ENCODE measurements around the gene SEPTIN8.

SEPTIN8 gene

GRCh38 chr5:132781029-132781428 lies 4.0 kb upstream of the SEPTIN8 start:
- DNase-seq, result no peak

- DNase-seq, result no peak
Measured at GRCh38 chr5:132780577-132780976, 3.5 kb upstream of the SEPTIN8 start.

GRCh38 chr5:132779961-132780360 lies 2.9 kb upstream of the SEPTIN8 start:
- no peak for DNase-seq

- no peak for DNase-seq
Measured at GRCh38 chr5:132778856-132779255, 1.8 kb upstream of the SEPTIN8 start.

DNA sequence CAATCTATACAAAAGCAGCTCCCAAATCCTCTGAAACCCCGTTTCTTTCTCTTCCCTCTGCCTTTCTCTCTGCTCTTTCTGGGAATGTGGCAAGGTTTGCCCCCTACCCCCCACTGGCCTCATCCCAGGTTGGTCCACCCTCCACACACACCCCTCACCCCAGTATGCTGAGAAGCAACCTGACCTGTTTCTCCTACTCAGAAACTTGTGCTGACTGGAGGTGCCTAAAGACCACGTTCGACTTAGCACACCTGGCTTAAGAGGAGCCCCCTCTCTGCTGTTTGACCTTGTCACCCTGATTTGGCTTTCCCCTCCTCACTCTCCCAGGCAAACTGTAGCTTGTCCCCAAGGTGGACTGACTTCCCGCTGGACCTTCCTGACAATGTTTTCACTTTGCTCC lies 1.1 kb upstream of the SEPTIN8 start:
- no peak for DNase-seq

DNA sequence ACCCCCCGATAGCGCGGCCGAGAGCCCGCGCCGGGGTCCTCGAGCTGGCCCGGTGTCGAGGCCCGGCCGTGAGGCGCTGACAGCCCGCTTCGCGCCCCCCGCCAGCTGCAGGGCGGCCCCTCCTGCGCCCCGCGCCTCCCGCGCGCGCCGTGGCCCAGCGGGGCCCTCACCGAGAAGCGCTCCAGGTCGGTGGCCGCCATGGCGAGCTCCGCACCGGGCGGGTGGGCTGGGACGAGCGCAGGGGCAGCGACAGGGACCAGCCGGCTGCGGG lies 166 bp downstream of the SEPTIN8 start:
- no peak for DNase-seq

- no peak for DNase-seq
Measured at GRCh38 chr5:132776131-132776937, 705 bp downstream of the SEPTIN8 start.

GRCh38 chr5:132775476-132775961 lies 1.5 kb downstream of the SEPTIN8 start:
- no peak for DNase-seq

DNA sequence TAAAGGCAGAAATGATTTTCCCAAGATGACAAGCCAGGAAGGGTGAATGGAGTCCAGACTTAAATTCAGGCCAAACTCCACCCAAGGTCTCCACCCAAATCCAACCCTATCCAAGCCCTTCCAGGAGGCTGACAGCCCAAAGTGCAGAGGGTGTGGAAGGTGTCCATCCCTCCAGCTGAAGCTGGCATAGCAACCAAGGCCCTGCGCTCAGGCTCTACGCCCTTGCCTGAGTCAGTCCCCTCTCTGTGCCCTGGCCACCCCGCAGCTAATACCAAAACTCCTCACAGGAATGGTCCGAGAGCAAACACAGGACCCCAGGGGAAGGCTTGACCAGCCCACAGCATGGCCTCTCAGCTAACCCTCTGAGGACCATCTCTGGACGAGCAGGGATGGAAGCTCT lies 2.1 kb downstream of the SEPTIN8 start:
- no peak for DNase-seq

- DNase-seq, result no peak
Measured at GRCh38 chr5:132774406-132774805, 2.6 kb downstream of the SEPTIN8 start.

- no peak for DNase-seq
Measured at GRCh38 chr5:132773601-132774355, 3.3 kb downstream of the SEPTIN8 start.

GRCh38 chr5:132773114-132773513 lies 3.9 kb downstream of the SEPTIN8 start:
- DNase-seq, result no peak

- DNase-seq, result no peak
Measured at GRCh38 chr5:132772291-132773070, 4.6 kb downstream of the SEPTIN8 start.

DNA sequence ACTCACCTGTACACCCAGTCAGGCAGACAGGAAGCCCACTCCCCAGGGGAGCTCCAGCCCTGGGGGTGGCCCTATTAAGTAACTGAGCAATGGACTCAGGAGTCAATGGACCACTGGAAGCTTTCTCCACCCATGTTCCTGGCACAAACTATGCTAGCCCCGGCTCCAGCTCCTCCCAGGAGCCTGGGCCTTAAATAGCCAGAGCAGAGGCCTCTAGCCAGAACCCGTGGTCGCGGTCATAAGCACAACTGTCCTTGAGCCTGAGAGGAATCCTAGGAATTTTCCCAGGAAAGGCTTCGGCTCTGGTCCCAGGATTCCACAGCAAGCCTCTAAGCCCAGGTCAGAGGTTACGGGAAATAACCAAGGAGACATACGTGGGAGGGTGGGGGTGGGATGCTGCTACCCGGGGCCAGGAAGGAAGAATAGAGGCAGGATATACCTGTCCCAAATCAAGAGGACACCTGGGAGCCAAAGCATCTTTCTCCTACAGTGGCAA lies 5.5 kb downstream of the SEPTIN8 start:
- no peak for DNase-seq

DNA sequence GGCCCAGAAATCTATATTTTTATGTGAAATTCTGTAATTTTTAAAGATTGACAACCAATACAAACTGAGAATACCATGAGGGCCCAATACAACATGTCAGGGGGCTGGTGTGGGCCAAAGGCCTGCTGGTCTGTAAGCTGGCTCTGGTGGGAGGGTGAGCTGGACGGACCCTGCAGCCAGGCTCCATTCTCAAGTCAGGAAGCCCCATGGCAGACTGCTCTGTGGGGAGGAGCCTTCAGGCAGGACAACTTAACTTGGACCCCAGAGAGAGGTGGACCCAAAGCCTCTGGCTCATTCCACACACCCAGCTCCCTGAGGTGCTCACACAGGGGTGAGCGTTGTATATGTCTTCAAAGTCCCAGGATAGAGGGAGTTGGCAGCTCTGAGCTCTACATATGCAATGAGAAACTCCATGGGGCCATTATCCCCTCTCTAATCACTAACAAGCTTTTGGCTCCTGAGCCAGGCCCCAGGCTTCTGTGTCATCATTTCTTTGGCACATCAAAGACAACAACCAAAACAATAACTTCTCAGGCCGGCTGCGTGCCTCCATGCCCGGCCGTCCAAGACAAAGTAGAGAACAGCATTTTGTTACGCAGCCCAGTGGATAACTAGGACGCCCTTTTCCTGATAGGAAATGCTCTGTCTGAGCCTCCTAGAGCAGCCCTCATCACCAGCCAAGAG lies 6.4 kb downstream of the SEPTIN8 start:
- no peak for DNase-seq

DNA sequence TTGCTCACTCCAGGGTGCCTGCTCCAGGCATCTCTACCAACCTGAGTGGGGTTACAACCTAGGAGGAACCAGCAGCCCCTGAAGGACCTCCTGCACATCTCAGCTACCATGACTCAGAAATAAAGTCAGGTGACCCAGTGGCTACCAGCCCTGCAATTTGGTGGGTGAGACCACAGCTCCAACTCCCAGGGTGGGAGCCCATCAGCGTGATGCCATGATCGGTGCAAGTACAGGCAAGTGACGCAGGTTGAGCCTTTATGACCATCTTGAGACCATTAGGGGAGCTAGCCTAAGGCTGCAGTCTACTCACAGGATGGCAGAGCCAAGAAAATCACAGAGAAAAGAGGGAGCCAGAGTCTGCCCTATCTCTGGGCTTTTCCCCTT lies 8.6 kb downstream of the SEPTIN8 start:
- DNase-seq, result no peak

- DNase-seq, result no peak
Measured at GRCh38 chr5:132767150-132767549, 9.9 kb downstream of the SEPTIN8 start.

DNA sequence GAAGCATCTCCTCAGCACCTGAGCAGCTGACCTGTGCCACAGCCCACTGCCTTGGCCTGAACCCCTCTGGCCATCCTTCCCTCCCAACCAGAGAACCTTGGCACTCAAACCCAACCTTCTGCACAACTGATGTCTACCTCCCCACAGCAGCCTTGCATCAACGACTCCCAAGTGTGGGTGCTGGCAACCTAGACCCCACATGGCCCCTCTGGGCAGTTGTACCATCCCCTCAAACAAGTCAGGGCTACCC lies 10.3 kb downstream of the SEPTIN8 start:
- no peak for DNase-seq

- no peak for DNase-seq
Measured at GRCh38 chr5:132766020-132766805, 10.8 kb downstream of the SEPTIN8 start.

GRCh38 chr5:132765311-132766019 lies 11.6 kb downstream of the SEPTIN8 start:
- DNase-seq, result no peak

- no peak for DNase-seq
Measured at GRCh38 chr5:132764671-132765238, 12.3 kb downstream of the SEPTIN8 start.

All from stimulated activated CD4-positive, alpha-beta T cell treated with anti-CD3 and anti-CD28 coated beads, Interleukin-4, amount 100 ng/mL, for 4 hours (primary cell).